Peyer's patch (tissue), 4 donors: ENCODE results near the gene ARHGAP23. TPM values are rescaled to one million over a fixed set of nuclear protein-coding genes. Genes with fewer than 3 reads are reported as not detected.
A peak's percentile ranks its signal among the peaks of the same experiment; 100 is the strongest.

Experiments
- DNase-seq, 3 donors: peaks; one replicate each; pipeline ENCODE4 v3.0.0-alpha.2; 2017 to 2019
- H3K27ac ChIP-seq, 4 donors: fragments of 200-600 bp; sonication (generic); one replicate each; pipeline ENCODE4 v1.5.1; 2016 to 2019
- H3K27me3 ChIP-seq, 2 donors: fragments of 200-600 bp; sonication (generic); one replicate each; pipeline ENCODE4 v1.5.1; 2019
- H3K36me3 ChIP-seq, 3 donors: fragments of 200-600 bp; sonication (generic); one replicate each; pipeline ENCODE4 v1.5.1; 2016 to 2019
- H3K4me1 ChIP-seq, 4 donors: fragments of 200-600 bp; sonication (generic); one replicate each; pipeline ENCODE4 v1.5.1; 2016 to 2019
- H3K4me3 ChIP-seq, 4 donors: fragments of 200-600 bp; sonication (generic); 1 replicate in 3 of 4; 2 replicates in 1 of 4; pipeline ENCODE4 v1.5.1; 2016 to 2019; ENCODE audit warnings: mild to moderate bottlenecking in 1 of 4
- H3K9me3 ChIP-seq, 4 donors: fragments of 200-600 bp; sonication (generic); one replicate each; pipeline ENCODE4 v1.5.1; 2016 to 2019; ENCODE audit warnings: mild to moderate bottlenecking in 1 of 4
- CTCF ChIP-seq, 6 experiments: fragments of 450-650 bp in 4 of 6; fragments of 200-600 bp in 2 of 6; sonication (generic) in 1 of 6; IDR thresholded peaks; one replicate each; pipeline ENCODE4 v1.5.1; 2017 to 2019; ENCODE audit warnings: antibody characterized with exemption in 6 of 6, mild to moderate bottlenecking in 3 of 6, moderate library complexity in 1 of 6
- POLR2A ChIP-seq, 2 donors: fragments of 450-650 bp; IDR thresholded peaks; one replicate each; pipeline ENCODE4 v1.5.1; 2017; ENCODE audit warnings: antibody characterized with exemption in 2 of 2, mild to moderate bottlenecking in 2 of 2, moderate library complexity in 2 of 2
- total RNA-seq, 4 donors: library from RNA; depleted of rRNA; stranded (reverse); fragments of >200 nt; gene quantifications; one replicate each; pipeline ENCODE4 v1.1.0, GENCODE V29; 2016

The ARHGAP23 gene
- total RNA-seq, 4 donors from 2014 or later: 0.88 to 36.3 (median 8.9) TPM

- H3K4me1 ChIP-seq: peaks cover 0 to 15% (median 7%) of the 10 kb centered on the region in 4 donors
- peaks cover 0 to 13% of the 10 kb centered on the region in 2 donors for H3K27me3 ChIP-seq
- no peak for DNase-seq
Observed at GRCh38 chr17:38508570-38508950, 80.3 kb downstream of the ARHGAP23 start.

GRCh38 chr17:38508954-38509771 is 80.9 kb downstream of the ARHGAP23 start:
- H3K27ac ChIP-seq: no peak overlapping the region
- peaks cover 0 to 15% (median 7%) of the 10 kb centered on the region in 4 donors for H3K4me1 ChIP-seq
- no peaks in the 10 kb centered on the region for H3K9me3 ChIP-seq
- no peaks in the 10 kb centered on the region for H3K36me3 ChIP-seq
- DNase-seq: peak; percentile 53 to 85 (median 77)
- H3K27me3 ChIP-seq: peaks cover 0 to 13% of the 10 kb centered on the region in 2 donors
- peak overlapping the region in 3 of 4 donors; percentile 33 to 38 (median 36) for H3K4me3 ChIP-seq
- no peak for TF ChIP-seq POLR2A (IDR thresholded peaks at IDR 0.05)
- peak; percentile 21 to 61 (median 56) for TF ChIP-seq CTCF (IDR thresholded peaks at IDR 0.05)

More at GRCh38 chr17:38508570-38508950, 80.3 kb downstream of the ARHGAP23 start:
- no peak for TF ChIP-seq CTCF (IDR thresholded peaks at IDR 0.05)
- Histone ChIP-seq H3K27ac (no peak overlapping the region), H3K9me3 (no peaks in the 10 kb centered on the region), H3K36me3 (no peaks in the 10 kb centered on the region), H3K4me3 (no peak overlapping the region)

GRCh38 chr17:38509772-38510420 is 81.6 kb downstream of the ARHGAP23 start:
- DNase-seq: no peak
- TF ChIP-seq POLR2A (IDR thresholded peaks at IDR 0.05): no peak
- no peak for TF ChIP-seq CTCF (IDR thresholded peaks at IDR 0.05)
- Histone ChIP-seq H3K9me3 (no peaks in the 10 kb centered on the region), H3K4me1 (peaks cover 0 to 15% (median 7%) of the 10 kb centered on the region in 4 donors), H3K36me3 (no peaks in the 10 kb centered on the region), H3K27ac (no peak overlapping the region), H3K4me3 (peak overlapping the region in 3 of 4 donors; percentile 33 to 38 (median 36)), H3K27me3 (peaks cover 0 to 13% of the 10 kb centered on the region in 2 donors)

GRCh38 chr17:38510421-38511149 is 82.3 kb downstream of the ARHGAP23 start:
- Histone ChIP-seq H3K27ac (no peak overlapping the region), H3K9me3 (no peaks in the 10 kb centered on the region), H3K27me3 (peaks cover 0 to 13% of the 10 kb centered on the region in 2 donors), H3K4me3 (peak overlapping the region in 3 of 4 donors; percentile 36 to 38 (median 38)), H3K36me3 (no peaks in the 10 kb centered on the region), H3K4me1 (peaks cover 0 to 15% (median 7%) of the 10 kb centered on the region in 4 donors)
- TF ChIP-seq CTCF (IDR thresholded peaks at IDR 0.05) (no peak), POLR2A (IDR thresholded peaks at IDR 0.05) (no peak)
- no peak for DNase-seq
